NB4 (cell line): ENCODE results near the gene UBR2.

Experiments used
- CTCF ChIP-seq: IDR thresholded peaks from one replicate; pipeline ENCODE4 v1.5.1; 2012; ENCODE audit warnings: low read depth, low read length
- POLR2A ChIP-seq: IDR thresholded peaks from 2 replicates; pipeline ENCODE4 v1.6.1; 2011; ENCODE audit warnings: mild to moderate bottlenecking; ENCODE audit not compliant: insufficient read length; ENCODE audit errors: extremely low read depth

- no peak for TF ChIP-seq POLR2A
- TF ChIP-seq CTCF: no peak
Observed at GRCh38 chr6:42708096-42708495, 144.3 kb downstream of the UBR2 start.
